Karpas-422 (cell line): ENCODE results near the gene LRRFIP1. TPM values are rescaled to one million over a fixed set of nuclear protein-coding genes. Genes with fewer than 3 reads are reported as not detected.

Experiments
- DNase-seq: peaks from one replicate; pipeline ENCODE4 v3.0.0-alpha.2; 2015
- H2AFZ ChIP-seq: fragments of 200-600 bp; sonication (generic); 2 replicates; pipeline ENCODE4 v1.6.1; 2014; ENCODE audit warnings: antibody characterized with exemption, low read length, mixed read lengths
- H3K27ac ChIP-seq: fragments of 200-600 bp; sonication (generic); 2 replicates; pipeline ENCODE4 v1.5.1; 2014; ENCODE audit warnings: mild to moderate bottlenecking, low read length, moderate library complexity
- H3K27me3 ChIP-seq: fragments of 200-600 bp; sonication (generic); 2 replicates; pipeline ENCODE4 v1.6.1; 2014; ENCODE audit warnings: low read length, mixed read lengths
- H3K36me3 ChIP-seq: fragments of 200-600 bp; sonication (generic); 2 replicates; pipeline ENCODE4 v1.6.1; 2014; ENCODE audit warnings: low read length, mixed read lengths; ENCODE audit not compliant: insufficient read depth
- H3K4me1 ChIP-seq: fragments of 200-600 bp; sonication (generic); 2 replicates; pipeline ENCODE4 v1.6.1; 2014; ENCODE audit warnings: mild to moderate bottlenecking, low read length, mixed read lengths
- H3K4me2 ChIP-seq: fragments of 200-600 bp; sonication (generic); 2 replicates; pipeline ENCODE4 v1.6.1; 2014; ENCODE audit warnings: low read length, low read depth, mild to moderate bottlenecking; ENCODE audit not compliant: poor library complexity, severe bottlenecking
- H3K4me3 ChIP-seq: fragments of 200-600 bp; sonication (generic); 2 replicates; pipeline ENCODE4 v1.5.1; 2014; ENCODE audit warnings: mild to moderate bottlenecking, antibody characterized with exemption, low read length, mixed read lengths
- H3K79me2 ChIP-seq: fragments of 200-600 bp; sonication (generic); 2 replicates; pipeline ENCODE4 v1.6.1; 2014; ENCODE audit warnings: mild to moderate bottlenecking, low read length, mixed read lengths
- H3K9ac ChIP-seq: fragments of 200-600 bp; sonication (generic); 2 replicates; pipeline ENCODE4 v1.6.0; 2014; ENCODE audit warnings: low read length
- H3K9me2 ChIP-seq: fragments of 200-600 bp; sonication (generic), shearing (Covaris generic); replicated peaks from 2 replicates; pipeline ENCODE4 v1.6.0; 2014; ENCODE audit warnings: mild to moderate bottlenecking, low read length, moderate library complexity; ENCODE audit not compliant: insufficient read depth
- H3K9me3 ChIP-seq: fragments of 300-700, 200-600 bp; sonication (generic); 2 replicates; pipeline ENCODE4 v1.6.1; 2014; ENCODE audit warnings: low read length, mixed read lengths
- H4K20me1 ChIP-seq: fragments of 200-600 bp; sonication (generic); 2 replicates; pipeline ENCODE4 v1.6.1; 2014; ENCODE audit warnings: mild to moderate bottlenecking, antibody characterized with exemption, low read length, low read depth; ENCODE audit not compliant: insufficient read depth
- total RNA-seq: library from RNA; depleted of rRNA; stranded (reverse); fragments of >200 nt; shearing (Covaris generic); gene quantifications from 2 replicates; pipeline ENCODE4 v1.2.3, GENCODE V29; 2014; ENCODE audit warnings: low replicate concordance; rRNA removed

LRRFIP1 gene, protein sequence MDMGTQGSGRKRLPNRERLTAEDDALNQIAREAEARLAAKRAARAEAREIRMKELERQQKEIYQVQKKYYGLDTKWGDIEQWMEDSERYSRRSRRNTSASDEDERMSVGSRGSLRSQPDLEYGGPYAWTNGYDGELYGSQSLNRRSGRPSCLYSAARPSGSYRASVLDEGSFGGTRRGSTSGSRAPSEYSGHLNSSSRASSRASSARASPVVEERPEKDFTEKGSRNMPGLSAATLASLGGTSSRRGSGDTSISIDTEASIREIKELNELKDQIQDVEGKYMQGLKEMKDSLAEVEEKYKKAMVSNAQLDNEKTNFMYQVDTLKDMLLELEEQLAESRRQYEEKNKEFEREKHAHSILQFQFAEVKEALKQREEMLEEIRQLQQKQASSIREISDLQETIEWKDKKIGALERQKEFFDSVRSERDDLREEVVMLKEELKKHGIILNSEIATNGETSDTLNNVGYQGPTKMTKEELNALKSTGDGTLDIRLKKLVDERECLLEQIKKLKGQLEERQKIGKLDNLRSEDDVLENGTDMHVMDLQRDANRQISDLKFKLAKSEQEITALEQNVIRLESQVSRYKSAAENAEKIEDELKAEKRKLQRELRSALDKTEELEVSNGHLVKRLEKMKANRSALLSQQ
- total RNA-seq, result 29.9 and 30.7 TPM in 2 replicates

DNA sequence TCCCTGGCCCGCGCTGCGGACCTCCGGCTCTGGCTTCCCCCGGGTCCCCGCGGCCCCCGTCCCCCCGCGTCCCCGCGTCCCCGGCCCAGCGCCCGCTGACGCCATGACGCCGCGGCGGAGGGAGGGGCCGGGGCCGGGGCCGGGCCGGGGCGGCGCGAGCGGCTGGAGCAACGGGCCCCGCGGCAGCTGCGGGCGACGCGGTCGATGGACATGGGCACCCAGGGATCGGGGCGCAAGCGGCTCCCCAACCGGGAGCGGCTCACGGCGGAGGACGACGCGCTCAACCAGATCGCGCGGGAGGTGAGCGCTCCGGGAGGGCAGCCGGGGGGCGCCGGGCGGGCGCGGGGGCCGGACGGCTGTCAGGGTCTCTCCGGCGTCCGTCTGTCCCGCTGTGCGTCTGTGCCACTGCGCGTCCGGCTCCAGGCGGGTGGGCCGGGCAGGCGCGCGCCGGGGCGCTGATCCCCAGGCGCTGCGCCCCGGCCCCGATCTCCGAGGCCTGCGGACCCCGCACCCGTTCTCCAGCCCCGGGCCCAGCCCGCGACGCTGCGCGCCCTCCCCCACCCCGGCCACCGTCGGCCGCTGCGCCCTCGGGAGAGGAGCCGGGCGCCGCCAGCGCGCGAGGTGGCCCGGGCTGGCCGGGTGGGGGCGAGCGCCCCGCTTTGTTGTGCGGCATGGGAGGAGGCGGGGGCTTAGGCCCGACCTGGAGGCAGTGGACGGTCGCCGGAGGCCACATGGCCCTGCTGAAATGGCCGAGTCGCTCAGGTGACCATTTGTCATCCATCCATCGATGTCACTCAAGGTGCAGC is at the start of gene LRRFIP1:
LRRFIP1 (plus strand) TSS at position 147 of the 806 bp plus-strand sequence; CDS start at position 205, 58 bp downstream.
- H3K79me2 ChIP-seq, result no peaks in the 10 kb centered on the region
- no peak for DNase-seq
- no peaks in the 10 kb centered on the region for H3K27me3 ChIP-seq
- H3K36me3 ChIP-seq, result no peaks in the 10 kb centered on the region
- H2AFZ ChIP-seq, result no peak within 1 kb of the TSS
- H3K9ac ChIP-seq, result no peak within 1 kb of the TSS
- H3K4me3 ChIP-seq, result no peak within 1 kb of the TSS
- no peaks in the 10 kb centered on the region for H3K4me1 ChIP-seq
- no peaks in the 10 kb centered on the region for H4K20me1 ChIP-seq
- no peak within 1 kb of the TSS for H3K27ac ChIP-seq
- H3K4me2 ChIP-seq, result no peak within 1 kb of the TSS
- no peaks in the 10 kb centered on the region for H3K9me3 ChIP-seq
- no peaks in the 10 kb centered on the region for H3K9me2 ChIP-seq

GRCh38 chr2:237577956-237578870 is 49.2 kb upstream of the LRRFIP1 start:
- no peaks in the 10 kb centered on the region for H3K27me3 ChIP-seq
- H3K4me3 ChIP-seq, result no peak overlapping the region
- no peak overlapping the region for H3K4me2 ChIP-seq
- no peak overlapping the region for H3K9ac ChIP-seq
- H3K9me2 ChIP-seq, result no peaks in the 10 kb centered on the region
- DNase-seq, result no peak
- no peak overlapping the region for H2AFZ ChIP-seq
- H3K9me3 ChIP-seq, result no peaks in the 10 kb centered on the region
- no peak overlapping the region for H3K27ac ChIP-seq
- H4K20me1 ChIP-seq, result no peaks in the 10 kb centered on the region
- H3K79me2 ChIP-seq, result no peaks in the 10 kb centered on the region
- H3K36me3 ChIP-seq, result no peaks in the 10 kb centered on the region
- no peaks in the 10 kb centered on the region for H3K4me1 ChIP-seq

GRCh38 chr2:237581326-237581725 is 46.1 kb upstream of the LRRFIP1 start:
- no peaks in the 10 kb centered on the region for H3K9me3 ChIP-seq
- H4K20me1 ChIP-seq, result no peaks in the 10 kb centered on the region
- H3K27ac ChIP-seq, result no peak overlapping the region
- no peaks in the 10 kb centered on the region for H3K4me1 ChIP-seq
- no peak overlapping the region for H3K4me2 ChIP-seq
- no peaks in the 10 kb centered on the region for H3K36me3 ChIP-seq
- no peaks in the 10 kb centered on the region for H3K27me3 ChIP-seq
- H3K9ac ChIP-seq, result no peak overlapping the region
- no peak overlapping the region for H3K4me3 ChIP-seq
- H2AFZ ChIP-seq, result no peak overlapping the region
- H3K79me2 ChIP-seq, result no peaks in the 10 kb centered on the region
- no peak for DNase-seq
- no peaks in the 10 kb centered on the region for H3K9me2 ChIP-seq

DNA sequence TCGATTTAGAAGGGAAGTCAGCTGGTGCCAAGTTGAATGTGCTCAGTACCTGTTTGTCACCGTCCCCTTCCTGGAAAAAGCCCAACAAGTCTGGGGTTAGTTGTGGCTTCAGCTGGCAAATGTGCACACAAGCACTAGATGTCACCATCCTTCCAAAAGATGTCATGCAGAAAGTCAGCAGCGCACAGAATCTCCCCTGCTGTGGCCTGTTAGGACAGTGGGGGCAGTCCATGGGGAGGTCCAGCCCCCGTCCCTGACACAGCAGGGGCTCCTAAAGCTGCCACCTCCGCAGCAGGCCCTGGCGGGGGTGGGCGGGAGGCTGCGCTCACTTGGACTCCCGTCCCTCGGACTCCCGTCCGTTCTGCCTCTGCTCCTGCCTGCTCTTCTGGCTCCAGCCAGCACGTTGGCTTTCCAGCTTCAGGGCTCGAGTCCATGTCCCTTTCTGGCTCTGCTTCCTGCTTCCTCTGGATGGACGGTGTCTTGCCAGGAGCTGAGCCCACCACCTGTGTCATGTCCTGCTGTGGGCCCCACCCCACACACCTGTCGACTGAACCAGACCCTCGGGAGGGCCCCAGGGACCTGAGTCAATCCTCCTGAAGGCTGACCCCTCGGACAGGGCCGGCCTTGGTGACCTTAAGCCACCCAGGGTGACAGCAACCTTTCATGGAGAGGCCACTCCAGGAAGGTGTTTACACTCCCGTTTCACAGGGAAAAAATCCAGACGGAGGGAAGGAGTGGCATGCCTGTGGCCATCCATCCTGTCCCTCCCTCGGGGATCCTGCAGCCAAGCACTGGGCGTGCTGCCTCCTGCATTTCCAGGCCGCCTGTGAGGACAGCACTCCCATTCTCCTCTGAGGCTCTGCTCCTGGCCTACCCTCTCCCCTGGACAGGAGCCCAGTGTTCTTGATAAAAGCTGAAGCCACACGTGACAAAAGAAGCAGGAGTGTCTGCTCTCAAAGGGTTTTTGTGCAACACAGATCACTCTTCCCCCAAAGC is 45.3 kb upstream of the LRRFIP1 start:
- Histone ChIP-seq H3K9me3 (no peaks in the 10 kb centered on the region), H3K27me3 (no peaks in the 10 kb centered on the region), H3K79me2 (no peaks in the 10 kb centered on the region), H3K36me3 (no peaks in the 10 kb centered on the region), H3K4me3 (no peak overlapping the region), H3K27ac (no peak overlapping the region), H3K4me2 (no peak overlapping the region), H2AFZ (no peak overlapping the region), H3K4me1 (no peaks in the 10 kb centered on the region), H3K9ac (no peak overlapping the region), H4K20me1 (no peaks in the 10 kb centered on the region), H3K9me2 (no peaks in the 10 kb centered on the region)
- DNase-seq, result no peak

GRCh38 chr2:237583385-237584295 is 43.7 kb upstream of the LRRFIP1 start:
- no peaks in the 10 kb centered on the region for H3K79me2 ChIP-seq
- no peak overlapping the region for H2AFZ ChIP-seq
- no peak overlapping the region for H3K9ac ChIP-seq
- H3K4me2 ChIP-seq, result no peak overlapping the region
- no peaks in the 10 kb centered on the region for H3K9me2 ChIP-seq
- no peaks in the 10 kb centered on the region for H3K27me3 ChIP-seq
- no peaks in the 10 kb centered on the region for H3K9me3 ChIP-seq
- no peak for DNase-seq
- H3K36me3 ChIP-seq, result no peaks in the 10 kb centered on the region
- no peaks in the 10 kb centered on the region for H4K20me1 ChIP-seq
- no peak overlapping the region for H3K4me3 ChIP-seq
- H3K4me1 ChIP-seq, result no peaks in the 10 kb centered on the region
- no peak overlapping the region for H3K27ac ChIP-seq

DNA sequence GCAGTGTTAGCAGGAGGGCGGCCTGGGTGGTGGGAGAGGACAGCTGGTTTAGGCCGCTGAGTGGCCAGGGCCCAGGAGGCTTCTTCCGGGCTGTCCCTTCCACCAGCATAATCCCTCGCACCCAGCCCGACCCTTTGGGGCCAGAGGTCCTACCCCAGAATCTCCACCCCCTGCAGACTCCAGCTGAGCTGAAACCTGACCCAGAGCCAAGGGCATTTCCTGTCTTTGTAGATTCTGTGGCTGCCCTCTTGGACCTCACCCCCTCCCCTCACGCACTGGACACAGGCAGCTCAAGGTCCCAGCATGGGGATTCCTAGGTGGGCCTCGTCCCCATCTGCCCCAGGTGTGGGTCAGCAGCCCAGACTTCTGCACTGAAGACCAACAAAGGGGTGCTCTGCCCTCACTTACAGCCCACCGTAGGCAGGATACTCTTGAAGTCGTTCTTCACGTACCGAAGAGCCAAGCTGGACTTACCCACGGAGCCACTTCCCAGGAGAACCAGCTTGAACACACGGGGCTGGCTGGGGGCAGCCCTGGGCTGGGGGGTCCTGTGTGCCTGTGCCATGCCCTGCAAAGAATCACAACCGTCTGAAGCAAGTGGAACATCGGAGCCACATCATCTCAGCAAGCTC is 41.7 kb upstream of the LRRFIP1 start:
- H3K27me3 ChIP-seq, result no peaks in the 10 kb centered on the region
- no peak overlapping the region for H3K4me2 ChIP-seq
- DNase-seq, result no peak

More for the DNA sequence above, 41.7 kb upstream of the LRRFIP1 start:
- Histone ChIP-seq H3K9ac (no peak overlapping the region), H3K79me2 (no peaks in the 10 kb centered on the region), H3K4me1 (no peaks in the 10 kb centered on the region), H4K20me1 (no peaks in the 10 kb centered on the region), H3K27ac (no peak overlapping the region), H3K36me3 (no peaks in the 10 kb centered on the region), H3K4me3 (no peak overlapping the region), H3K9me3 (no peaks in the 10 kb centered on the region), H2AFZ (no peak overlapping the region), H3K9me2 (no peaks in the 10 kb centered on the region)
